Karpas-422 (cell line): Measurements from ENCODE around the gene DNAJC5. TPM values are rescaled to one million over a fixed set of nuclear protein-coding genes. Genes with fewer than 3 reads are reported as not detected.

ENCODE experiments used
- DNase-seq: peaks from one replicate; pipeline ENCODE4 v3.0.0-alpha.2; 2015
- H2AFZ ChIP-seq: fragments of 200-600 bp; sonication (generic); 2 replicates; pipeline ENCODE4 v1.6.1; 2014; ENCODE audit warnings: antibody characterized with exemption, low read length, mixed read lengths
- H3K27ac ChIP-seq: fragments of 200-600 bp; sonication (generic); 2 replicates; pipeline ENCODE4 v1.5.1; 2014; ENCODE audit warnings: mild to moderate bottlenecking, low read length, moderate library complexity
- H3K27me3 ChIP-seq: fragments of 200-600 bp; sonication (generic); 2 replicates; pipeline ENCODE4 v1.6.1; 2014; ENCODE audit warnings: low read length, mixed read lengths
- H3K36me3 ChIP-seq: fragments of 200-600 bp; sonication (generic); 2 replicates; pipeline ENCODE4 v1.6.1; 2014; ENCODE audit warnings: low read length, mixed read lengths; ENCODE audit not compliant: insufficient read depth
- H3K4me1 ChIP-seq: fragments of 200-600 bp; sonication (generic); 2 replicates; pipeline ENCODE4 v1.6.1; 2014; ENCODE audit warnings: mild to moderate bottlenecking, low read length, mixed read lengths
- H3K4me2 ChIP-seq: fragments of 200-600 bp; sonication (generic); 2 replicates; pipeline ENCODE4 v1.6.1; 2014; ENCODE audit warnings: low read length, low read depth, mild to moderate bottlenecking; ENCODE audit not compliant: poor library complexity, severe bottlenecking
- H3K4me3 ChIP-seq: fragments of 200-600 bp; sonication (generic); 2 replicates; pipeline ENCODE4 v1.5.1; 2014; ENCODE audit warnings: mild to moderate bottlenecking, antibody characterized with exemption, low read length, mixed read lengths
- H3K79me2 ChIP-seq: fragments of 200-600 bp; sonication (generic); 2 replicates; pipeline ENCODE4 v1.6.1; 2014; ENCODE audit warnings: mild to moderate bottlenecking, low read length, mixed read lengths
- H3K9ac ChIP-seq: fragments of 200-600 bp; sonication (generic); 2 replicates; pipeline ENCODE4 v1.6.0; 2014; ENCODE audit warnings: low read length
- H3K9me2 ChIP-seq: fragments of 200-600 bp; sonication (generic), shearing (Covaris generic); replicated peaks from 2 replicates; pipeline ENCODE4 v1.6.0; 2014; ENCODE audit warnings: mild to moderate bottlenecking, low read length, moderate library complexity; ENCODE audit not compliant: insufficient read depth
- H3K9me3 ChIP-seq: fragments of 300-700, 200-600 bp; sonication (generic); 2 replicates; pipeline ENCODE4 v1.6.1; 2014; ENCODE audit warnings: low read length, mixed read lengths
- H4K20me1 ChIP-seq: fragments of 200-600 bp; sonication (generic); 2 replicates; pipeline ENCODE4 v1.6.1; 2014; ENCODE audit warnings: mild to moderate bottlenecking, antibody characterized with exemption, low read length, low read depth; ENCODE audit not compliant: insufficient read depth
- total RNA-seq: library from RNA; depleted of rRNA; stranded (reverse); fragments of >200 nt; shearing (Covaris generic); gene quantifications from 2 replicates; pipeline ENCODE4 v1.2.3, GENCODE V29; 2014; ENCODE audit warnings: low replicate concordance

Gene DNAJC5
- total RNA-seq, 1 experiment from 2014 or later: 22.9 TPM

DNA sequence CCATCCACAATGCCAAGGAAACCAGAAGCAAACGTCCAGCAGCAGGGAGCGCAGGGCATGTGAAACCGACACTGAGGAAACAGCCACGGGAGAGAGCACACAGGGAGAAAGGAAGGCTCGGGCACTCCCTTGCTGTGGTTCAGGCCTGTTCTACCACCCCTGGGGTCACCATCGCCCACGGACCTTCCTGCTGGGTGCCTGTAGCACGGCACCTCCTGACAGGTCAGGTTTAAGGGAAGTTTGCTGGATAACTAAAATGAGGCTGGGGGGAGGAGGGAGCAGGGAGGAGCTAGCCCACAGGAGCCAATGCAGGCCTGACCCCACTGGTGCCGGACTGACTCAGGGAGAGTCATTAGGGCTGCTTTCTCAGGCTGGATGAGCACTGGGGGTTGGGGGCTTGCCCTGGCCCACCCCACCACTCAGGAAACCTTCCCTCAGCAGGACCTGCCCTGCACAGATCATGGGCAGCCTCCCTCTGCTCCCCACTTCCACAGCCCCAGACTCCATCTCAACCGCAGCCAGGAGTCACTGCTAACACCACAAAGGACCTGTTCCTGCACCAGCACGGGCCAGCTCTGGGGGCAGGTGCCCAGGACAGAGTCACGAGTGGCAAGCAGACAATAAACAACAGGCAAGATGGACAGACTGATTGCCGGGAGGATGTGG lies 59.0 kb downstream of the DNAJC5 start:
- Histone ChIP-seq H2AFZ (no peak overlapping the region), H3K27ac (no peak overlapping the region), H3K9me3 (no peaks in the 10 kb centered on the region), H3K79me2 (peaks cover 67% of the 10 kb centered on the region), H3K9ac (peak overlapping the region; percentile 99), H3K4me2 (peak overlapping the region; percentile 81), H3K27me3 (no peaks in the 10 kb centered on the region), H4K20me1 (peaks cover 56% of the 10 kb centered on the region), H3K4me3 (peak overlapping the region; percentile 94; the same call in 1 of the 2 replicates), H3K9me2 (no peaks in the 10 kb centered on the region), H3K36me3 (no peaks in the 10 kb centered on the region), H3K4me1 (peaks cover 82% of the 10 kb centered on the region)
- DNase-seq: no peak

DNA sequence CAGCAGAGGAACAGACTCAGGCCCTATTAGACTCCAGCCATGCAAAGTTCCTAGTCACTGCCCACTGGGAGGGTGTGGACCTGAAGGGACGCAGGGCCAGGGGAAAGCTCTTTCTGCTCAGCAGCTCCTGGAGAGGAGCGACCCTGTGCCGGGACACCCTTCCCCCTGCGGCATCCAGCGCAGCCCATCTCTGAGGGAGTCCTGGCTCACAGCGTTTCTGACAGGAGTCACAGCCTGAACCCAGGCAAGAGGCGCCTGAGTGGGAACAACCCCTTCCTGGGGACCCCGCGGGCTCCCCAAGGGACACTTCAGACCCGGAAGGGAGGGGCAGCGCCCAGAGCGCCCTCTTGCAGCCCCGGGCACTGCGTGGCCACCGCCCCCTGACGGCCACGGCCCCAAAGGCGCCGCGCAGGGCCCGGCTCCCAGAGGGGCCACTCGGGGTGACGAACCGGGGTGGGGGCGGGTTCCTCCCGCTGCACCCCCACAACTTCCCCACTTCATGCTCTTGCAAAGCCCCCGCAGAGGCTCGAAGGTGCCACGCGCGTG lies 60.4 kb downstream of the DNAJC5 start:
- Histone ChIP-seq H3K4me1 (peaks cover 68% of the 10 kb centered on the region), H3K27ac (peak overlapping the region; percentile 81), H3K79me2 (peaks cover 54% of the 10 kb centered on the region), H3K9me3 (no peaks in the 10 kb centered on the region), H3K9me2 (no peaks in the 10 kb centered on the region), H3K4me2 (peak overlapping the region; percentile 81), H3K27me3 (no peaks in the 10 kb centered on the region), H3K4me3 (peak overlapping the region; percentile 94), H4K20me1 (peaks cover 43% of the 10 kb centered on the region; the same call in 1 of the 2 replicates), H3K36me3 (no peaks in the 10 kb centered on the region), H2AFZ (no peak overlapping the region), H3K9ac (peak overlapping the region; percentile 99)
- DNase-seq: peak; percentile 84

DNA sequence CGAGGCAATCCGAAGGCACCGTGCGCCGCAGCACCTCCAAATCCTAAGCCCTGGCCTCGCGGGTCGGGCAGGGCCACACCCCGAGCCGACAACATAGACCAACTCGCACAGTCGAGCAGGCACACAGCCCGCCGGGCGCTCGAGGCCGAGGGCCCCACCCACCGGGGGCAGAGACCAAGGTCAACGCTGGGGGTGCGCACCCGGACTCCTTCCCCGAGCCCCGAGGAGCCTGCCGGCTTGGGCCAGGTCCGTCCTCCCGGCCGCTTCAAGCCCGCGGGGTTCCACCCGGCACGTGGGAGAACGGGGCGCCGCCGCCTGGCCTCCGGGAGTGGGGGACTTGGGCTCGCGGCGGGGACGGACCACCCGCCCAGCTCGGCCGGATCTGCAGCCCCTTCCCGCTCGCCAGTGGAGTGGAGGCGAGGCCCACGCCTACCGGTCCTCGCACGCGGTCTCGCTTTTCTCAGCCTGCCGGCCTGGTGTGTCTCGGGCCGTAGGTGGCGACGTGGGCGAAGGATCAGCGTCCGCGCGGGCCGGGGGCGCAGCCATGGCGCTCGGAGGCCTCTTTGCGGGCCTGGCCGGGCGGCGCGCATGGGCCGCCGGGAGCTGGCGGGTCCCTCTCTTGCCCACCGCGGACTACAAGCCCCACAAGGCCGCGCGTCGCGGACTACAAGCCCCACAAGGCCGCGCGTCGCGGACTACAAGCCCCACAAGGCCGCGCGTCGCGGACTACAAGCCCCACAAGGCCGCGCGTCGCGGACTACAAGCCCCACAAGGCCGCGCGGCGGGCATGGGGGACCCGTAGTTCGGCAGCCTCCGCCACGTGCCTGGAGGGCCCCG lies 61.1 kb downstream of the DNAJC5 start, which contains the start of gene UCKL1:
Gene UCKL1 (minus strand): TSS at position 590 of the 837 bp plus-strand sequence. CDS start 44 bp downstream, at position 546.
- Histone ChIP-seq H2AFZ (peak within 1 kb of the TSS; percentile 63; the same call in 1 of the 2 replicates), H3K4me2 (peak within 1 kb of the TSS; percentile 97), H3K9me2 (no peaks in the 10 kb centered on the region), H3K27me3 (no peaks in the 10 kb centered on the region), H4K20me1 (peaks cover 36% of the 10 kb centered on the region; the same call in 1 of the 2 replicates), H3K36me3 (no peaks in the 10 kb centered on the region), H3K27ac (peak within 1 kb of the TSS; percentile 81), H3K9ac (peak within 1 kb of the TSS; percentile 99), H3K4me3 (peak within 1 kb of the TSS; percentile 94), H3K4me1 (peaks cover 61% of the 10 kb centered on the region), H3K79me2 (peaks cover 47% of the 10 kb centered on the region), H3K9me3 (no peaks in the 10 kb centered on the region)
- DNase-seq: peak; percentile 94

DNA sequence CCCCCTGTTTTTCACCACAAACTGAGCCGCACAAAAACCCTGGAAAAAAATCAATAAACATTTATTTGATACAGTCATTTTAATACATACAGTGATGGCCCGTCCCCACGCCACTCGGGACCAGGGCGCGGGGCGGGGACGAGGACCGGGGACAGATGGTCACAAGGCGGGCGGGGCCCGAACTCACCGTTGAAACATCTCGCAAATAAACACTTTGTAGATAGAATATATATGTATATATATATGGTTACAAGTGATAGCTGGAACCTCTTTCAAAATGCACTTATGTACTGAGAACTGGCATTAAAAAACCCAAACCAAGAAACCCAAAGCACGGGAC lies 61.7 kb downstream of the DNAJC5 start:
- Histone ChIP-seq H3K4me2 (peak overlapping the region; percentile 97), H3K4me3 (peak overlapping the region; percentile 72), H3K79me2 (peaks cover 41% of the 10 kb centered on the region), H3K9ac (peak overlapping the region; percentile 74), H3K27ac (peak overlapping the region; percentile 59), H3K9me2 (no peaks in the 10 kb centered on the region), H3K36me3 (no peaks in the 10 kb centered on the region), H2AFZ (0 out of 2 replicates have a peak overlapping the region, but pooled peaks have one; percentile 63), H3K27me3 (no peaks in the 10 kb centered on the region), H4K20me1 (peaks cover 31% of the 10 kb centered on the region; the same call in 1 of the 2 replicates), H3K9me3 (no peaks in the 10 kb centered on the region), H3K4me1 (peaks cover 55% of the 10 kb centered on the region)
- DNase-seq: no peak

DNA sequence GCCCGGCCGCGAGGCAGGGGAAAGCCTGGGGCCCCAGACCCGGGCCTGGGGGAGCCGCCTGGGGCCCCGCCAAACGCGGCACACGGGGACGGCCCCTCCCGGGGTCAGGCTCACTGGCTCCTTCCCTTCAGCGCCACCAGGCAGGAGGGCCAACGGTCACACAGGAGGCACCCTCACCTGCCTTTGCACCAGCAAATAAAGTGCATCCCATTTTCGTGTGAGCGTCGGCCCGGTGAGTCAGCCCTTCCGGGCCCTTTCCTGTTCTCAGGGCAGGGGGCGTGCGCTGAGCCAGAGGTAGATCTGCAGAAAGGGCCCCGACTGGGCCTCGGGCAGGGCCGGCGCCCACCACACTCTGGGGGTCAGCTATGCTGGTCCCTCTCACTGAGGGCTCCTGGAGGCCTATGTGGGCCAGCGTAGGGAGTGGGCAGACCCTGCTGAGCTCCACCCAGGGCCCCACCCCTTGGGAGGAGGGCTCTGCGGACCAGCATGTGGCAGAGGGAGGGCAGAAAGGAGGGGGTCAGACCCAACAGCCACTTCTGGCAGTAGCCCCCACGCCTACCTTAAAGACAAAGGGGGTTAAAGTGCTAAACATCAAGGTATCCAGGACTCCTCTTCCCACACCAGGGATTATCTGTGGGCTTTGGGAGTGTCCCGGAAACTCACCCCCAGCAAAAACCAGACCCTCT lies 62.2 kb downstream of the DNAJC5 start:
- peak overlapping the region; percentile 97 for H3K4me2 ChIP-seq
- peak overlapping the region; percentile 59 for H3K27ac ChIP-seq
- H3K36me3 ChIP-seq: no peaks in the 10 kb centered on the region
- no peaks in the 10 kb centered on the region for H3K9me2 ChIP-seq
- peak; percentile 85 for DNase-seq
- H3K79me2 ChIP-seq: peaks cover 36% of the 10 kb centered on the region
- no peaks in the 10 kb centered on the region for H3K9me3 ChIP-seq
- H3K4me3 ChIP-seq: peak overlapping the region; percentile 72
- peak overlapping the region; percentile 74 for H3K9ac ChIP-seq
- H2AFZ ChIP-seq: peak overlapping the region; percentile 45; the same call in 1 of the 2 replicates
- no peaks in the 10 kb centered on the region for H3K27me3 ChIP-seq
- H3K4me1 ChIP-seq: peaks cover 50% of the 10 kb centered on the region
- peaks cover 25% of the 10 kb centered on the region; the same call in 1 of the 2 replicates for H4K20me1 ChIP-seq

DNA sequence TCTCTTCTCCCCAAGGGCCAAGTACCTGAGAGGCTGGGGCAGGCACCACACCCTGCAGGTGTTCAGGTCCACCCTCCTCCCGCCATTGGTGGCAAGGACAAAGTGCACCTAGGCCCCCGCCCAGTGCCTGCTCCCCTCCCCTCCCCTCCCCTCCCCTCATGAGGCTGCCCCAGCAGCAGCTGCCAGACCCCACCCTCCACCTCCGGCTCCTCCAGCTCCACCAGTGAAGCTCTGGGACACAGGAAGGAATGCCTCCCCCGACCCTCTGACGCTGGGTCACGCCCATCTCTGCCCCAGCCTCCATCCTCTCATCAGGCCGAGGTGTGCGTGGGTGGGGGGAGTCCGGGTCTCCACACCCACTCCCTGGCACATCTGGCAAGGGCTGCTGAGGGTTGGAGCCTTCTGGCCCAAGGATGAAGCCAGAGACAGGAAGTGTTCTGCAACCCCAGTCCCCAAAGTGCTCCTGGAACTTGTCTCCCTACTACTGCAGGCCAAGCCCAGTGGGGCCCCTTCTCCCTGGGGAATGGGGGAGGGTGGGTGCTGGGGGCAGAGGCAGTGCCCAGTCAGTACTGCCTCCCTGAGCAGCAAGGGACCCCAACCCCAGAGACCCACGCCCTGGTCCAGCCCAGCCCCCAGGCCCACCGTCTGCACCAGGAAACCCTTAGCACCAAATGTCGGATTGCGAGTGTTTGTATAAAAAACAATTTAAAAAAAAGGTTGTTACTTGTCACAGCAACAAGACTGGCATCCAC lies 62.9 kb downstream of the DNAJC5 start:
- no peak overlapping the region for H3K27ac ChIP-seq
- H3K9me3 ChIP-seq: no peaks in the 10 kb centered on the region
- DNase-seq: peak; percentile 58
- peak overlapping the region; percentile 72; the same call in 1 of the 2 replicates for H3K4me3 ChIP-seq
- peaks cover 18% of the 10 kb centered on the region; the same call in 1 of the 2 replicates for H4K20me1 ChIP-seq
- no peaks in the 10 kb centered on the region for H3K27me3 ChIP-seq
- peak overlapping the region; percentile 45; the same call in 1 of the 2 replicates for H2AFZ ChIP-seq
- H3K4me2 ChIP-seq: peak overlapping the region; percentile 97
- no peaks in the 10 kb centered on the region for H3K36me3 ChIP-seq
- peak overlapping the region; percentile 74 for H3K9ac ChIP-seq
- H3K9me2 ChIP-seq: no peaks in the 10 kb centered on the region
- peaks cover 42% of the 10 kb centered on the region for H3K4me1 ChIP-seq
- H3K79me2 ChIP-seq: peaks cover 29% of the 10 kb centered on the region

DNA sequence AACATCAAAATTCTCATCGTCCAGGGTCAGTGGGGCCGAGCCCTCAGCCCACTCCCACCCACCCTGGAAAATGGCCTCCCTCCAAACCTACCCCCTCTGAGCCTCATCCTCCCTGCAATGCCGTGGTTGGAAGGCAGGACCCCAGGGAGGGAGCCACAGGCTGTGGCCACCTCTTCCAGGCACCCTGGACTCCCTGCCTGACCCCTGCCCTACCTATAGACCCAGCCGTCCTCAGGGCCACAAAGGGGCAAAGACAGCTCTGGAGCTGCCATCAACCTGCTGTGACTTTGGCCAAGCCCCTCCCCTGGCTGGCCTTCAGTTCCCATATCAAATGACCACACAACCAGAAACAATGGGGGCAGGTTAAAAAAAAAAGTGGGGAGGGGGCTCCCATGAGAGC lies 63.5 kb downstream of the DNAJC5 start:
- Histone ChIP-seq H3K4me1 (peaks cover 42% of the 10 kb centered on the region), H3K27ac (no peak overlapping the region), H3K9me3 (no peaks in the 10 kb centered on the region), H3K4me2 (no peak overlapping the region), H2AFZ (no peak overlapping the region), H3K9me2 (no peaks in the 10 kb centered on the region), H3K27me3 (no peaks in the 10 kb centered on the region), H4K20me1 (peaks cover 18% of the 10 kb centered on the region; the same call in 1 of the 2 replicates), H3K4me3 (no peak overlapping the region), H3K36me3 (no peaks in the 10 kb centered on the region), H3K79me2 (peaks cover 27% of the 10 kb centered on the region), H3K9ac (no peak overlapping the region)
- DNase-seq: no peak
